ENCODE data around the gene PLCH2. TPM values are rescaled to one million over a fixed set of nuclear protein-coding genes. Genes with fewer than 3 reads are reported as not detected.

The PLCH2 gene
- total RNA-seq, 1 donor from 2014 or later, result 30.7 TPM

DNA sequence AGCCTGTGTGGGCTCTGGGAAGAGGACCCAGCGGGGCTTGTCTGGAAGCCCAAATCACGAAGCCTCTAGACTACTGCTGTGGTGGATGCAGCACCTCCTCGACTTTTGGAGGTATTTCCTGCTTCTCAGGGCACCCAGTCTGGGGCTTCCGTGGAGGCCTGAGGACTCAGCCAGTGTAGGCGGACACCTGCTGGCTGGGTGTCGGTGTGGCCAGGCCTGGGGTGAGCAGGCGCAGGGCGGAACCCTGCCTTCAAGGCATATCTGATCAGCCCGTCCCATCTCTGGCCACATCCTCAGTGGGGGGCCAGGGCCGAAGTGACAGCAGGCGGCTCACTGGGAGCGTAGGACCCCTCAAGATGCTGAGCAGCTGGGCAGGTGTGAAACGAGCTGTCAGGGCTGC is 6.9 kb downstream of the PLCH2 start:
- peaks cover 22% of the 10 kb centered on the region for H3K4me1 ChIP-seq
- intact Hi-C loops (cut with DNase I), result no loop called here
- H3K36me3 ChIP-seq, result no peaks in the 10 kb centered on the region
- H3K9me3 ChIP-seq, result no peaks in the 10 kb centered on the region
- no peak overlapping the region for H3K27ac ChIP-seq
- no peak overlapping the region for H3K4me3 ChIP-seq
- no peak for TF ChIP-seq POLR2A (IDR thresholded peaks at IDR 0.05)
- TF ChIP-seq POLR2AphosphoS5 (IDR thresholded peaks at IDR 0.05; ENCODE audit: insufficient read depth in 1 of 2, low read depth in 1 of 2), result no peak
- TF ChIP-seq CTCF (IDR thresholded peaks at IDR 0.05), result no peak
- no peak for DNase-seq (ENCODE audit: extremely low spot score in 2 of 2)
- no peaks in the 10 kb centered on the region for H3K27me3 ChIP-seq

- intact Hi-C loops (cut with DNase I), result no loop called here
- Histone ChIP-seq H3K4me1 (peaks cover 22% of the 10 kb centered on the region), H3K27ac (no peak overlapping the region), H3K4me3 (no peak overlapping the region), H3K9me3 (no peaks in the 10 kb centered on the region), H3K36me3 (no peaks in the 10 kb centered on the region), H3K27me3 (no peaks in the 10 kb centered on the region)
- DNase-seq (ENCODE audit: extremely low spot score in 2 of 2), result no peak
- TF ChIP-seq POLR2AphosphoS5 (IDR thresholded peaks at IDR 0.05; ENCODE audit: insufficient read depth in 1 of 2, low read depth in 1 of 2) (no peak), POLR2A (IDR thresholded peaks at IDR 0.05) (no peak), CTCF (IDR thresholded peaks at IDR 0.05) (no peak)
These were observed 7.9 kb downstream of the PLCH2 start for GRCh38 chr1:2483970-2484369.

DNA sequence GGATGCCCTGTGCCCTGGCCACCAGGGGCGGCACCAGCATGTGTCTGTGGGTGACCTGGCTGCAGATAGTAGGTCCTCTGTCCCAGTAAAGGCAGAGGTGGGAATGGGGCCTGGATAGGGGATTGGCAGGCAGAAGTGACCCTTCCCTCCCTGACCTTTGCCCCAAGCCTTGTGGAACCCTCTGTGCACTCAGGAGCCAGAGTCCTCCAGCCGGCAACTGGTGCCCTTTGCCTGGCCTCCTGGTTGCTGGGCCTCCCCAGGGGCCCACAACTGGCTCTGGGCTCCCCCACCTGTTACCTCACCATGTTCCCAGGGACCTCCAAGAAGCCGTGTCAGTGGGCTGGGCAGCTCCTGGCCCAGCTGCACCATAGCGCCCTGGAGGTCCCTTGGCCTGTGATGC is 10.0 kb downstream of the PLCH2 start:
- no peaks in the 10 kb centered on the region for H3K36me3 ChIP-seq
- H3K9me3 ChIP-seq, result no peaks in the 10 kb centered on the region
- TF ChIP-seq POLR2A (IDR thresholded peaks at IDR 0.05), result no peak
- no peak for TF ChIP-seq CTCF (IDR thresholded peaks at IDR 0.05)
- no peak for TF ChIP-seq POLR2AphosphoS5 (IDR thresholded peaks at IDR 0.05; ENCODE audit: insufficient read depth in 1 of 2, low read depth in 1 of 2)
- peaks cover 13% of the 10 kb centered on the region for H3K4me1 ChIP-seq
- intact Hi-C loops (cut with DNase I), result no loop called here
- no peak overlapping the region for H3K4me3 ChIP-seq
- H3K27ac ChIP-seq, result no peak overlapping the region
- H3K27me3 ChIP-seq, result no peaks in the 10 kb centered on the region
- DNase-seq (ENCODE audit: extremely low spot score in 2 of 2), result no peak

DNA sequence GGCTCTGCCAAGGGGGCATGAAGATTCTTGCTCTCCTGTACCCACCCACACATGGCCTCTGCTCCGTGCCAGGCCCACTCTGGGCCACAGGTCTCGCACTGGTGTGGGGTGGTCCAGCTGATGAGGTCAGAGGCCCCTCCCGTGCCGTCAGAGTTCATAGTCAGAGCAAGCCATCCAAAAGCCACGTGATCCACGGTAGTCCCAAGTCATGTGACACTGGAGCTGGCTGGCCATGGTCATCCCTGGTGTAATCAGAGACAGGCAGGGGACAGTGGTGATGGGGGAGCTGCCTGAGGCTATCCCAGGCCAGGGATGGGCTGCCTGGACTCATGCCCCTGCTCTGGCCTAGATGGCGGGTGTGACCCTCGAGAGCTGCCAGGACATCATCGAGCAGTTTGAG is 10.5 kb downstream of the PLCH2 start:
- H3K27ac ChIP-seq, result no peak overlapping the region
- intact Hi-C loops (cut with DNase I), result no loop called here
- TF ChIP-seq POLR2AphosphoS5 (IDR thresholded peaks at IDR 0.05; ENCODE audit: insufficient read depth in 1 of 2, low read depth in 1 of 2), result no peak
- TF ChIP-seq CTCF (IDR thresholded peaks at IDR 0.05), result no peak
- TF ChIP-seq POLR2A (IDR thresholded peaks at IDR 0.05), result no peak
- H3K4me3 ChIP-seq, result no peak overlapping the region
- no peaks in the 10 kb centered on the region for H3K27me3 ChIP-seq
- peaks cover 7% of the 10 kb centered on the region for H3K4me1 ChIP-seq
- H3K36me3 ChIP-seq, result no peaks in the 10 kb centered on the region
- no peaks in the 10 kb centered on the region for H3K9me3 ChIP-seq
- DNase-seq (ENCODE audit: extremely low spot score in 2 of 2), result no peak

- H3K27me3 ChIP-seq, result no peaks in the 10 kb centered on the region
- no peaks in the 10 kb centered on the region for H3K36me3 ChIP-seq
- intact Hi-C loops (cut with DNase I), result no loop called here
- H3K4me1 ChIP-seq, result peaks cover 11% of the 10 kb centered on the region
- DNase-seq (ENCODE audit: extremely low spot score in 2 of 2), result no peak
- no peak for TF ChIP-seq POLR2AphosphoS5 (IDR thresholded peaks at IDR 0.05; ENCODE audit: insufficient read depth in 1 of 2, low read depth in 1 of 2)
- no peak for TF ChIP-seq POLR2A (IDR thresholded peaks at IDR 0.05)
- TF ChIP-seq CTCF (IDR thresholded peaks at IDR 0.05), result no peak
- no peaks in the 10 kb centered on the region for H3K9me3 ChIP-seq
- H3K4me3 ChIP-seq, result no peak overlapping the region
- H3K27ac ChIP-seq, result no peak overlapping the region
These were observed 12.6 kb downstream of the PLCH2 start for GRCh38 chr1:2488688-2489087.
